ENCODE data around the gene EIF4G2. TPM values are rescaled to one million over a fixed set of nuclear protein-coding genes. Genes with fewer than 3 reads are reported as not detected.

The EIF4G2 gene
- total and polyA plus RNA-seq, 2 donors from 2014 or later, result 238 to 716 TPM

DNA sequence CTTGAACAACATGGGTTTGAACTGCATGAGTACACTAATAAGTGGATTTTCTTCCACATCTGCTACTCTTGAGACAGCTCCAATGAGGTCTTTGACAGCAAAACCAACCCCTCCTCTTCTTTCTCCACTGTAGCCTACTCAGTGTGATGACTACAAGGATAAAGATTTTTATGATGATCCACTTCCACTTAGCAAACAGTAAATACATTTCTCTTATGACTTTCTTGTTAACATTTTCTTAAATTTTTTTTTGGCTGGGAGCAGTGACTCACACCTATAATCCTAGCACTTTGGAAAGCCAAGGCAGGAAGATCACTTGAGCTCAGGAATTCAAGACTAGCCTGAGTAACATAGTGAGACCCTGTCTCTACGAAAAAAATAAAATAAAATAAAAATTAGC is 9.9 kb upstream of the EIF4G2 start:
- H3K36me3 ChIP-seq (ENCODE audit: control insufficient read depth in 2 of 3, insufficient read depth in 3 of 3, low read length in 3 of 3), result no peaks in the 10 kb centered on the region
- TF ChIP-seq, protein P1, sequence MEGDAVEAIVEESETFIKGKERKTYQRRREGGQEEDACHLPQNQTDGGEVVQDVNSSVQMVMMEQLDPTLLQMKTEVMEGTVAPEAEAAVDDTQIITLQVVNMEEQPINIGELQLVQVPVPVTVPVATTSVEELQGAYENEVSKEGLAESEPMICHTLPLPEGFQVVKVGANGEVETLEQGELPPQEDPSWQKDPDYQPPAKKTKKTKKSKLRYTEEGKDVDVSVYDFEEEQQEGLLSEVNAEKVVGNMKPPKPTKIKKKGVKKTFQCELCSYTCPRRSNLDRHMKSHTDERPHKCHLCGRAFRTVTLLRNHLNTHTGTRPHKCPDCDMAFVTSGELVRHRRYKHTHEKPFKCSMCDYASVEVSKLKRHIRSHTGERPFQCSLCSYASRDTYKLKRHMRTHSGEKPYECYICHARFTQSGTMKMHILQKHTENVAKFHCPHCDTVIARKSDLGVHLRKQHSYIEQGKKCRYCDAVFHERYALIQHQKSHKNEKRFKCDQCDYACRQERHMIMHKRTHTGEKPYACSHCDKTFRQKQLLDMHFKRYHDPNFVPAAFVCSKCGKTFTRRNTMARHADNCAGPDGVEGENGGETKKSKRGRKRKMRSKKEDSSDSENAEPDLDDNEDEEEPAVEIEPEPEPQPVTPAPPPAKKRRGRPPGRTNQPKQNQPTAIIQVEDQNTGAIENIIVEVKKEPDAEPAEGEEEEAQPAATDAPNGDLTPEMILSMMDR (IDR thresholded peaks at IDR 0.05; ENCODE audit: borderline replicate concordance, extremely low read depth, insufficient read depth), result no peak
- H3K9ac ChIP-seq (ENCODE audit: low read length in 3 of 3), result no peak overlapping the region
- intact Hi-C loops (cut with DNase I), result no loop called here
- H3K4me1 ChIP-seq (ENCODE audit: control insufficient read depth in 2 of 3, insufficient read depth in 2 of 3, low read depth in 1 of 3, low read length in 3 of 3), result peaks cover 0 to 5% (median 0%) of the 10 kb centered on the region in 3 donors
- no peak for DNase-seq
- no peaks in the 10 kb centered on the region for H3K27me3 ChIP-seq (ENCODE audit: control insufficient read depth, insufficient read depth, low read length)
- H3K27ac ChIP-seq (ENCODE audit: low read depth in 2 of 2, low read length in 2 of 2), result no peak overlapping the region
- no peak for FAIRE-seq
- no peaks in the 10 kb centered on the region for H3K9me3 ChIP-seq (ENCODE audit: control insufficient read depth in 2 of 3, insufficient read depth in 1 of 3, low read length in 3 of 3)
- no peak overlapping the region for H3K4me3 ChIP-seq (ENCODE audit: low read length in 3 of 3)

DNA sequence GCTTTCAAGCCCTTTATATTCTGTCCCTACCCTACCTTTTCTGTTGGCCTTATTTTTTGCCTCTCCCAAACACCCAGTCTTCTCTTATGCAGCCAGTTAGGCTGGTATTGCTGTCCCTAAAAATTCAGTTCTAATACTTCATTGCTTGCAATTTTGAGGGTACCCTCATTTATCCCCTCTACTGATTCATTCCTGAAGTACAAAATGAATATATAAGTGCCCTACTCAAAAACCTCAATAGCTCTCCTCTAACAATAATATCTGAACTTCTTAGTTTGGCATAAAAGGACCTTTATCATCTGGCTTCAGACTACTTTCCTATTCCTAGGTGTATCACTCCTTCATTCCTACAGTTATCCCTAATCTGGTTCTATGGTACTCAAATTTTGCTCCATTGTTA is 5.2 kb upstream of the EIF4G2 start:
- H3K27ac ChIP-seq (ENCODE audit: low read depth in 2 of 2, low read length in 2 of 2), result no peak overlapping the region
- H3K27me3 ChIP-seq (ENCODE audit: control insufficient read depth, insufficient read depth, low read length), result no peaks in the 10 kb centered on the region
- no peaks in the 10 kb centered on the region for H3K9me3 ChIP-seq (ENCODE audit: control insufficient read depth in 2 of 3, insufficient read depth in 1 of 3, low read length in 3 of 3)
- no peaks in the 10 kb centered on the region for H3K4me1 ChIP-seq (ENCODE audit: control insufficient read depth in 2 of 3, insufficient read depth in 2 of 3, low read depth in 1 of 3, low read length in 3 of 3)
- no peak for DNase-seq
- TF ChIP-seq, protein P1 (IDR thresholded peaks at IDR 0.05; ENCODE audit: borderline replicate concordance, extremely low read depth, insufficient read depth), result no peak
- H3K9ac ChIP-seq (ENCODE audit: low read length in 3 of 3), result no peak overlapping the region
- intact Hi-C loops (cut with DNase I), result no loop called here
- H3K4me3 ChIP-seq (ENCODE audit: low read length in 3 of 3), result no peak overlapping the region
- H3K36me3 ChIP-seq (ENCODE audit: control insufficient read depth in 2 of 3, insufficient read depth in 3 of 3, low read length in 3 of 3), result no peaks in the 10 kb centered on the region
- no peak for FAIRE-seq

- Histone ChIP-seq H3K27me3 (ENCODE audit: control insufficient read depth, insufficient read depth, low read length) (no peaks in the 10 kb centered on the region), H3K9me3 (ENCODE audit: control insufficient read depth in 2 of 3, insufficient read depth in 1 of 3, low read length in 3 of 3) (no peaks in the 10 kb centered on the region), H3K36me3 (ENCODE audit: control insufficient read depth in 2 of 3, insufficient read depth in 3 of 3, low read length in 3 of 3) (peaks cover 17 to 25% (median 21%) of the 10 kb centered on the region in 3 donors), H3K9ac (ENCODE audit: low read length in 3 of 3) (peak overlapping the region; percentile 93 to 98 (median 95)), H3K27ac (ENCODE audit: low read depth in 2 of 2, low read length in 2 of 2) (peak overlapping the region; percentile 94 to 99), H3K4me3 (ENCODE audit: low read length in 3 of 3) (peak overlapping the region; percentile 92 to 98 (median 95)), H3K4me1 (ENCODE audit: control insufficient read depth in 2 of 3, insufficient read depth in 2 of 3, low read depth in 1 of 3, low read length in 3 of 3) (peaks cover 0 to 14% (median 11%) of the 10 kb centered on the region in 3 donors)
- FAIRE-seq (no peak), DNase-seq (peak in 2 of 5 donors; percentile 68 to 78)
- intact Hi-C loops (cut with DNase I), result loop anchor here (10.0 kb wide), 1 partner anchor 45 kb away; the partner anchor contains the start of gene ZBED5
- TF ChIP-seq, protein P1 (IDR thresholded peaks at IDR 0.05; ENCODE audit: borderline replicate concordance, extremely low read depth, insufficient read depth), result no peak
Measured at GRCh38 chr11:10809373-10810160, 841 bp upstream of the EIF4G2 start.

All from kidney (tissue), 14 donors.